ENCODE measurements around the gene TOLLIP.
"Not testable (repeated sequence)": the region's sequence is repeated elsewhere in the genome, so short reads cannot be mapped to it uniquely, and the experiment has no call there.

TOLLIP gene

GRCh38 chr11:1242751-1243150, 66.7 kb downstream of the TOLLIP start:
- H3K4me1 ChIP-seq = not testable (repeated sequence)
- peaks cover 0 to 19% (median 0%) of the 10 kb centered on the region in 11 experiments; a peak in 4 of 22 replicates for H4K20me1 ChIP-seq

GRCh38 chr11:1242289-1242688, 67.1 kb downstream of the TOLLIP start:
- no peaks in the 10 kb centered on the region for H3K4me1 ChIP-seq
- peaks cover 11 to 43% (median 26%) of the 10 kb centered on the region in 11 experiments; a peak in 21 of 22 replicates for H3K9me3 ChIP-seq (replicated peaks in 1 of 11)
- peaks cover 0 to 3% (median under 1%) of the 10 kb centered on the region in 11 experiments; a peak in 7 of 22 replicates for H3K27me3 ChIP-seq
- no peak overlapping the region for H3K27ac ChIP-seq
- no peak overlapping the region for H3K9ac ChIP-seq
- no peak overlapping the region for H3K4me3 ChIP-seq
- H3K4me2 ChIP-seq = no peak overlapping the region
- no peak for TF ChIP-seq Cebpa-rat (IDR thresholded peaks at IDR 0.05)
- H3K36me3 ChIP-seq = no peaks in the 10 kb centered on the region
- H4K20me1 ChIP-seq = peaks cover 0 to 19% (median 0%) of the 10 kb centered on the region in 11 experiments; a peak in 4 of 22 replicates

More at GRCh38 chr11:1242751-1243150, 66.7 kb downstream of the TOLLIP start:
- not testable (repeated sequence) for H3K4me2 ChIP-seq, H3K27me3 ChIP-seq, H3K4me3 ChIP-seq, H3K27ac ChIP-seq, H3K36me3 ChIP-seq, H3K9ac ChIP-seq
- peaks cover 11 to 45% (median 27%) of the 10 kb centered on the region in 11 experiments; a peak in 21 of 22 replicates for H3K9me3 ChIP-seq (replicated peaks in 1 of 11)

GRCh38 chr11:1241706-1242105, 67.7 kb downstream of the TOLLIP start:
- no peak for TF ChIP-seq Cebpa-rat (IDR thresholded peaks at IDR 0.05)
- H3K27ac ChIP-seq = no peak overlapping the region
- no peak overlapping the region for H3K4me2 ChIP-seq
- no peak overlapping the region for H3K9ac ChIP-seq
- no peaks in the 10 kb centered on the region for H3K36me3 ChIP-seq
- H3K27me3 ChIP-seq = peaks cover 0 to 8% (median 4%) of the 10 kb centered on the region in 11 experiments; a peak in 12 of 22 replicates
- H3K9me3 ChIP-seq (replicated peaks in 1 of 11) = peaks cover 11 to 40% (median 26%) of the 10 kb centered on the region in 11 experiments; a peak in 21 of 22 replicates
- no peak overlapping the region for H3K4me3 ChIP-seq
- no peaks in the 10 kb centered on the region for H3K4me1 ChIP-seq
- H4K20me1 ChIP-seq = peaks cover 0 to 20% (median 0%) of the 10 kb centered on the region in 11 experiments; a peak in 5 of 22 replicates

GRCh38 chr11:1240771-1241170, 68.7 kb downstream of the TOLLIP start:
- H3K4me2 ChIP-seq = no peak overlapping the region
- H3K9ac ChIP-seq = no peak overlapping the region
- H3K27me3 ChIP-seq = peaks cover 0 to 17% (median 14%) of the 10 kb centered on the region in 11 experiments; a peak in 14 of 22 replicates
- TF ChIP-seq Cebpa-rat (IDR thresholded peaks at IDR 0.05) = no peak
- no peaks in the 10 kb centered on the region for H3K36me3 ChIP-seq
- H3K9me3 ChIP-seq (replicated peaks in 1 of 11) = peaks cover 2 to 31% (median 17%) of the 10 kb centered on the region in 11 experiments; a peak in 20 of 22 replicates
- H3K4me3 ChIP-seq = no peak overlapping the region
- no peaks in the 10 kb centered on the region for H3K4me1 ChIP-seq
- peaks cover 0 to 25% (median 0%) of the 10 kb centered on the region in 11 experiments; a peak in 7 of 22 replicates for H4K20me1 ChIP-seq
- no peak overlapping the region for H3K27ac ChIP-seq

- H3K27me3 ChIP-seq = peaks cover 0 to 27% (median 21%) of the 10 kb centered on the region in 11 experiments; a peak in 15 of 22 replicates
- peaks cover 0 to 28% (median 13%) of the 10 kb centered on the region in 11 experiments; a peak in 18 of 22 replicates for H3K9me3 ChIP-seq (replicated peaks in 1 of 11)
- H3K9ac ChIP-seq = no peak overlapping the region
- H3K27ac ChIP-seq = no peak overlapping the region
- peaks cover 0 to 25% (median 0%) of the 10 kb centered on the region in 11 experiments; a peak in 9 of 22 replicates for H4K20me1 ChIP-seq
- H3K4me3 ChIP-seq = no peak overlapping the region
- H3K4me1 ChIP-seq = peaks cover 0 to 5% (median 0%) of the 10 kb centered on the region in 10 experiments; a peak in 1 of 20 replicates
- no peak for TF ChIP-seq Cebpa-rat (IDR thresholded peaks at IDR 0.05)
- H3K4me2 ChIP-seq = no peak overlapping the region
- no peaks in the 10 kb centered on the region for H3K36me3 ChIP-seq
These were observed 69.7 kb downstream of the TOLLIP start for GRCh38 chr11:1239596-1240205.

- Histone ChIP-seq H4K20me1 (peaks cover 0 to 25% (median 0%) of the 10 kb centered on the region in 11 experiments; a peak in 9 of 22 replicates), H3K27ac (no peak overlapping the region), H3K4me3 (no peak overlapping the region), H3K9ac (no peak overlapping the region), H3K4me1 (peaks cover 0 to 5% (median 0%) of the 10 kb centered on the region in 10 experiments; a peak in 1 of 20 replicates), H3K36me3 (no peaks in the 10 kb centered on the region), H3K9me3 (replicated peaks in 1 of 11) (peaks cover 0 to 24% (median 13%) of the 10 kb centered on the region in 11 experiments; a peak in 17 of 22 replicates), H3K27me3 (peaks cover 0 to 31% (median 21%) of the 10 kb centered on the region in 11 experiments; a peak in 15 of 22 replicates), H3K4me2 (no peak overlapping the region)
- no peak for TF ChIP-seq Cebpa-rat (IDR thresholded peaks at IDR 0.05)
These were observed 70.5 kb downstream of the TOLLIP start for GRCh38 chr11:1238767-1239595.

- Histone ChIP-seq H3K4me3 (no peak overlapping the region), H3K27ac (no peak overlapping the region), H3K4me1 (peaks cover 0 to 5% (median 0%) of the 10 kb centered on the region in 10 experiments; a peak in 1 of 20 replicates), H3K27me3 (peaks cover 0 to 32% (median 21%) of the 10 kb centered on the region in 11 experiments; a peak in 15 of 22 replicates), H3K4me2 (no peak overlapping the region), H3K9me3 (replicated peaks in 1 of 11) (peaks cover 0 to 23% (median 13%) of the 10 kb centered on the region in 11 experiments; a peak in 17 of 22 replicates), H3K36me3 (no peaks in the 10 kb centered on the region), H4K20me1 (peaks cover 0 to 25% (median 0%) of the 10 kb centered on the region in 11 experiments; a peak in 9 of 22 replicates), H3K9ac (no peak overlapping the region)
- TF ChIP-seq Cebpa-rat (IDR thresholded peaks at IDR 0.05) = no peak
These were observed 71.6 kb downstream of the TOLLIP start for GRCh38 chr11:1237851-1238250.

GRCh38 chr11:1237128-1237580, 72.3 kb downstream of the TOLLIP start:
- Histone ChIP-seq H3K9ac (no peak overlapping the region), H3K9me3 (replicated peaks in 1 of 11) (peaks cover 0 to 16% (median 7%) of the 10 kb centered on the region in 11 experiments; a peak in 14 of 22 replicates), H3K4me3 (no peak overlapping the region), H4K20me1 (peaks cover 0 to 28% (median 0%) of the 10 kb centered on the region in 11 experiments; a peak in 9 of 22 replicates), H3K4me1 (peaks cover 0 to 5% (median 0%) of the 10 kb centered on the region in 10 experiments; a peak in 2 of 20 replicates), H3K36me3 (no peaks in the 10 kb centered on the region), H3K4me2 (no peak overlapping the region), H3K27me3 (peaks cover 0 to 32% (median 21%) of the 10 kb centered on the region in 11 experiments; a peak in 15 of 22 replicates), H3K27ac (no peak overlapping the region)
- TF ChIP-seq Cebpa-rat (IDR thresholded peaks at IDR 0.05) = no peak
